Neural crest cell (in vitro differentiated cells): ENCODE measurements around the gene MACROH2A1. TPM values are rescaled to one million over a fixed set of nuclear protein-coding genes. Genes with fewer than 3 reads are reported as not detected.

Experiments used
- DNase-seq: peaks from one replicate; pipeline ENCODE4 v3.0.0; 2021; ENCODE audit warnings: low read depth, mixed read lengths, low spot score
- H3K27ac Mint-ChIP-seq: one replicate; pipeline ENCODE4 v1.8.0; 2021; ENCODE audit warnings: mild to moderate bottlenecking, mixed read lengths; ENCODE audit not compliant: unreplicated experiment
- H3K27me3 Mint-ChIP-seq: 2 replicates; pipeline ENCODE4 v1.8.0; 2021; ENCODE audit warnings: low read depth, mild to moderate bottlenecking, mixed read lengths
- H3K36me3 Mint-ChIP-seq: 2 replicates; pipeline ENCODE4 v1.8.0; 2021; ENCODE audit warnings: low read depth, mild to moderate bottlenecking, mixed read lengths
- H3K4me1 Mint-ChIP-seq: 2 replicates; pipeline ENCODE4 v1.8.0; 2021; ENCODE audit warnings: mixed read lengths
- H3K4me3 Mint-ChIP-seq: one replicate; pipeline ENCODE4 v1.8.0; 2021; ENCODE audit warnings: mild to moderate bottlenecking, mixed read lengths
- H3K9me3 Mint-ChIP-seq: 2 replicates; pipeline ENCODE4 v1.8.0; 2021; ENCODE audit warnings: mixed read lengths
- long read RNA-seq: library from polyadenylated mRNA; unstranded; transcript quantifications from one replicate; pipeline ENCODE4 v2.0.0, GENCODE V29; 2020
- total RNA-seq: library from RNA; stranded (reverse); gene quantifications from 2 replicates; pipeline ENCODE4 v1.2.1, GENCODE V29; 2021
- TF ChIP-seq, protein P1 (sequence below): fragments of 200-600 bp; sonication (generic); conservative IDR thresholded peaks from 2 replicates; pipeline ENCODE4 v1.5.0; 2021; ENCODE audit warnings: antibody characterized with exemption, mild to moderate bottlenecking

Gene MACROH2A1
- total RNA-seq = 339 and 353 TPM in 2 replicates
- long read RNA-seq, full-length matches to known transcripts = 57 of 158 reads
- long read RNA-seq, partial matches to known transcripts = 11 of 158 reads
- long read RNA-seq, other reads (novel, unspliced or antisense) = 90 of 158 reads

DNA sequence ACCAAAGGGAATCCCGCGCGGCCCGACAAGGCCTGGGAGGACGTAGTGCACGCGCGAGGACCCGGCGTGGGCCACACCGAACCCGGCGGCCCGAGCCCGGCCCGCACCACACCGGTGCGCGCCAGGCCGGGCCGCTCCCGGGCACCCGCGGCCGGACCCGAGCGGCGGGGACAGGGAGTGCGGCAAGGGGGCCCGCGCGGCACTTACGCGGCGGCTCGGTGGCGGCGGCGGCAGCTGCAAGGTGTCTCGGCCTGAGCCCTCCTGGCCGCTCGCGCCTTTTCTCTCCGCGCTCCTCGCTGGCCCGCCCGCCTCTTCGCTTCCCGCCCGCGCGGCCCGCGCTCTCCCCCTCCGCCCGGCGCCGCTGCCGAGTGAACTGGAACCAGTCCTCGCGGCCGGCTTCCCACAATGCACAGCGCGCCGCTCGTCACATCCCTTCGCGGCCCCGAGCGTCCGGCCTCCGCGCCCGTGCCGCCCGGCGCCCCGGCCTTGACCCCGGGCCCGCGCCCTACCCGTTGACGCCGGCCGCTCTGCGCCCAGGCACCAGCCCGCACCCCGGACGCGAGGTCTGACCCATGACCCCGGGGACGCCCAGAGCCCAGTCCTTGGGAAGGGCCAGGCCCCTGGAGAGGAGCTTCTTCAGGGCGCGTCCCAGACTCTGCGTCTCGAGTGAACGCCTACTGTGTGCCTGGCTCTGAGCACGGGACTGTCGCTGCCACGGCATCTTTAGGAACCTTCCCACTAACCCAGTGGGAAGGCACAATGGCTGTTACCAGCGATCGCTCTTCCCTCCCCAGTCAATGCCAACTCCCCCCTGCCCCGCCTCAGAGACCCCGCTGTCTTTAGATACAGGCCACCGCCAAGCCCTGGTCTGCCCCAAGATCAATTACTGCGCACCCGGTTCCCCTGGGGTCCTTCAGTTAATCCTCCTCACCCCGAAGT, at the start of gene MACROH2A1:
Gene MACROH2A1 (minus strand): TSS at position 377 of the 939 bp plus-strand sequence. CDS start 10,138 bp downstream, outside the sequence.
- no peaks in the 10 kb centered on the region for H3K9me3 Mint-ChIP-seq
- peaks cover 55% of the 10 kb centered on the region for H3K4me1 Mint-ChIP-seq
- H3K27me3 Mint-ChIP-seq = peaks cover 25% of the 10 kb centered on the region
- TF ChIP-seq, protein P1, sequence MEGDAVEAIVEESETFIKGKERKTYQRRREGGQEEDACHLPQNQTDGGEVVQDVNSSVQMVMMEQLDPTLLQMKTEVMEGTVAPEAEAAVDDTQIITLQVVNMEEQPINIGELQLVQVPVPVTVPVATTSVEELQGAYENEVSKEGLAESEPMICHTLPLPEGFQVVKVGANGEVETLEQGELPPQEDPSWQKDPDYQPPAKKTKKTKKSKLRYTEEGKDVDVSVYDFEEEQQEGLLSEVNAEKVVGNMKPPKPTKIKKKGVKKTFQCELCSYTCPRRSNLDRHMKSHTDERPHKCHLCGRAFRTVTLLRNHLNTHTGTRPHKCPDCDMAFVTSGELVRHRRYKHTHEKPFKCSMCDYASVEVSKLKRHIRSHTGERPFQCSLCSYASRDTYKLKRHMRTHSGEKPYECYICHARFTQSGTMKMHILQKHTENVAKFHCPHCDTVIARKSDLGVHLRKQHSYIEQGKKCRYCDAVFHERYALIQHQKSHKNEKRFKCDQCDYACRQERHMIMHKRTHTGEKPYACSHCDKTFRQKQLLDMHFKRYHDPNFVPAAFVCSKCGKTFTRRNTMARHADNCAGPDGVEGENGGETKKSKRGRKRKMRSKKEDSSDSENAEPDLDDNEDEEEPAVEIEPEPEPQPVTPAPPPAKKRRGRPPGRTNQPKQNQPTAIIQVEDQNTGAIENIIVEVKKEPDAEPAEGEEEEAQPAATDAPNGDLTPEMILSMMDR = no peak
- H3K27ac Mint-ChIP-seq = peak within 1 kb of the TSS; percentile 58
- peak within 1 kb of the TSS; percentile 96 for H3K4me3 Mint-ChIP-seq
- peak; percentile 78 for DNase-seq
- H3K36me3 Mint-ChIP-seq = no peaks in the 10 kb centered on the region

DNA sequence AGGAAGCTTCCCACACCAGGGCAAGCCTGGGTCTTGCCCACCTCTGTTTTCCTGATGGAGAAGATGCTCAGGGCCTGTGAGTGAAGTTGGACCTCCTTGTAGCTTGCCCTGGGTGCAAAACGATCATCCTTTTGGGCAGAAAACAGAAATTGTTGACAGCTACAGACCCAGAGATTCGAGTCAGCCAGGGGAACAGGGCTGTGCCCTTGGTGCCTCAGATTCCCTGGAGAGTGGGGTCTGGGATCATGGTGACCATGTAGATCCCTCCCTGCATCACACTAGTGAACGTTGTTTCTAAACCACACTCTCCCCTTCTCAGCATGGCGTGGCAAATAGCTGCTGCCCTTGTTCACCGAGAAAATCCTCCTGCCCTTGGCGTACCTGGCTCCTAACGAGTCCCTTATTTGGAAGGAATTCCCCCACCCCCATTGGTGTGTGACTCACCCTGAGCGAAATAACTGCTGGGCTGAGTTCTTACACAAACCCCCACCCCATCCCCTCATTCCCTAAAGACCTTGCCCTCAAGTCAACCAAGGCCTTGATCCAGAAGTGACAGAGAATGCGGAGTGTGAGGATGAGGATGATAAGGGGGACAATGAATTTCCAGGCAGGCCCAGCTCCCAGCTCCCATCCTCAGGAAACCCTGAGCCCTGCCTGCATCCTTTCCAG, 49.2 kb upstream of the MACROH2A1 start:
- no peak for DNase-seq
- Mint-ChIP-seq H3K27me3 (peaks cover 7% of the 10 kb centered on the region), H3K9me3 (peaks cover 2% of the 10 kb centered on the region), H3K4me3 (no peak overlapping the region), H3K4me1 (peaks cover 11% of the 10 kb centered on the region), H3K27ac (no peak overlapping the region), H3K36me3 (no peaks in the 10 kb centered on the region)
- TF ChIP-seq, protein P1 = no peak

DNA sequence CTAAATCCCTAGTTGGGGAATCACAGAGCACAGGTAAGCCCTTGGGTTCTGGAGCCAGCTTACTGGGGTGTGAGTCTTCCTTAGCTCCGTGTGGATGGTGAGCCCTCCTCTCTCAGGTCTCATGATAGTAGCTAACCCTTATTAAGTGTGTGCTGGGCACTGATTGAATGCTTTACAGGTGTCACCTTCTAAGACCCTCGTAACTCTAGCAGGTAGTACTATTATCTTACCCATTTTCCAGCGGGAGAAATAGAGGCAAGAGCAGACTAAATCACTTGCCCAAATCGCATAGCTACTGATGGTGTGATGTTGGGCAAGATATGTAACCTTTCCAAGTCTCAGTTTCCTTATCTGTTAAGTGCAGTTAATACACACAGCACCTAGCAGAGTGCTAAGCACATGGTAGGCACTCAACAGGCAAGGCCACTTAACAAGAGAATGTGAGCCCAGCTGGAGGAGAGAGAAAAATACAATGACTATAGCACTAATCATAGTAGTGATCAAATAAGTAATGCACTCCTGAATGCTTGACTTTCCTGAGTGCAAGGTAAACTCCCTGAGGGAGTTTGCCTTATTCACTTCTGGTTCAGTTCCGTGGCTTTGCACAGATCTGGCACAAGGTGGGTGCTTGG, 48.4 kb upstream of the MACROH2A1 start, which contains the start of gene DCANP1:
Gene DCANP1 (minus strand): TSS at position 51 of the 632 bp plus-strand sequence. CDS start 240 bp downstream, outside the sequence.
- peaks cover 1% of the 10 kb centered on the region for H3K27me3 Mint-ChIP-seq

DNA sequence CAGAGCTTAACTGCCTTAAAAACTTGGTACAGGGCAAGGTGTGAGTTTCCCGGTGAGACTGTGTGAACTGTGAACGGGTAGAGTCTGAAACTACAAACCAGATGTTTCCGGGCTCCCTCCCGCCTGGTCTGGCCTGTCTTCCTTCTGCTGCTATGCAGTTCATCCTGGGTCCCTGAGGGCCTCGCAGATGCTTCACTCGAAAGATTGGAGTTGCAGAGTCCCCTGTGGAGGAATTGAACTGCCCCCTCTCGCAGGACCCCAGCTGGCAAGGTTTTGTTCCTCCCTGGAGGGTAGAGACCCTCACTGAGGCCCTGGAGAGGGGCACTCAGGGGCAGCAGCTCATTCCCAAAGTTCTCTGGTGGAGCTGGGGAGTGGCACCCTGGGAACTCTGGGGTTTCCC, 47.6 kb upstream of the MACROH2A1 start:
- Mint-ChIP-seq H3K4me3 (no peak overlapping the region), H3K4me1 (peaks cover 11% of the 10 kb centered on the region), H3K36me3 (no peaks in the 10 kb centered on the region), H3K27ac (no peak overlapping the region), H3K27me3 (no peaks in the 10 kb centered on the region), H3K9me3 (peaks cover 2% of the 10 kb centered on the region)
- TF ChIP-seq, protein P1 = no peak
- no peak for DNase-seq

More for the DNA sequence above, 48.4 kb upstream of the MACROH2A1 start, which contains the start of gene DCANP1:
- DNase-seq = no peak
- Mint-ChIP-seq H3K27ac (no peak within 1 kb of the TSS), H3K4me1 (peaks cover 11% of the 10 kb centered on the region), H3K9me3 (peaks cover 2% of the 10 kb centered on the region), H3K4me3 (no peak within 1 kb of the TSS), H3K36me3 (no peaks in the 10 kb centered on the region)
- TF ChIP-seq, protein P1 = no peak

DNA sequence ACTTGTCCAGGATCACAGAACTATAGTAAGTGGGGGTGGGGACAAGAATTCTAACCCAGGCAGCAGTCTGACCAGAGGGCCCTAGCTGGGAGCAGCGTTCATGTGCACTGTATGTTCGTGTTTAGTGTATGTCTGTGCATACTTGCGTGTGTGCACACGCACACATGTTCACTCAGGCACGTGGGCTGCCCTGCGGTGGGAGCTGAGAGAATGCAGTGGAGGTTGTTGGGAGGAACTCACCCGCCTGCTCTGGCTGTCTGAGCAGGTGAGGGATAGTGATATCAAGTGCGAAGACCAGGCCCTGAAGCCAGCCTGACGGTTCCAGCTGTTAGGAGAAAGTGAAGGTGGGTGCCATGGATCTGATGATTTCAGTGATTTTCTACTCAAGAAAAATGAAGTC, 47.2 kb upstream of the MACROH2A1 start:
- no peak overlapping the region for H3K4me3 Mint-ChIP-seq
- H3K4me1 Mint-ChIP-seq = peaks cover 12% of the 10 kb centered on the region
- no peak overlapping the region for H3K27ac Mint-ChIP-seq
- DNase-seq = no peak
- no peaks in the 10 kb centered on the region for H3K27me3 Mint-ChIP-seq
- TF ChIP-seq, protein P1 = no peak
- peaks cover 2% of the 10 kb centered on the region for H3K9me3 Mint-ChIP-seq
- H3K36me3 Mint-ChIP-seq = no peaks in the 10 kb centered on the region
